Measurements from ENCODE around the gene DIS3L2.

Gene DIS3L2

GRCh38 chr2:232120911-232121310, 159.4 kb downstream of the DIS3L2 start:
- no peak overlapping the region for H3K27ac ChIP-seq
- DNase-seq: no peak
- no peak overlapping the region for H3K4me3 ChIP-seq (ENCODE audit: low read depth, low read length)
- H3K36me3 ChIP-seq: no peaks in the 10 kb centered on the region
- H3K9me3 ChIP-seq (ENCODE audit: severe bottlenecking): no peaks in the 10 kb centered on the region
- no peak for TF ChIP-seq CTCF (IDR thresholded peaks at IDR 0.05; ENCODE audit: low read depth, low read length)
- H3K27me3 ChIP-seq (ENCODE audit: insufficient read depth, low read depth, severe bottlenecking): no peaks in the 10 kb centered on the region

- Histone ChIP-seq H3K4me3 (ENCODE audit: low read depth, low read length) (no peak overlapping the region), H3K27me3 (ENCODE audit: insufficient read depth, low read depth, severe bottlenecking) (no peaks in the 10 kb centered on the region), H3K27ac (no peak overlapping the region), H3K9me3 (ENCODE audit: severe bottlenecking) (no peaks in the 10 kb centered on the region), H3K36me3 (no peaks in the 10 kb centered on the region)
- no peak for TF ChIP-seq CTCF (IDR thresholded peaks at IDR 0.05; ENCODE audit: low read depth, low read length)
- DNase-seq: no peak
Measured at GRCh38 chr2:232124309-232124708, 162.8 kb downstream of the DIS3L2 start.

GRCh38 chr2:232126301-232127099, 165.0 kb downstream of the DIS3L2 start:
- H3K9me3 ChIP-seq (ENCODE audit: severe bottlenecking): no peaks in the 10 kb centered on the region
- no peak overlapping the region for H3K4me3 ChIP-seq (ENCODE audit: low read depth, low read length)
- no peaks in the 10 kb centered on the region; the same call in 1 of the 2 replicates for H3K36me3 ChIP-seq
- TF ChIP-seq CTCF (IDR thresholded peaks at IDR 0.05; ENCODE audit: low read depth, low read length): no peak
- H3K27ac ChIP-seq: no peak overlapping the region
- no peak for DNase-seq
- no peaks in the 10 kb centered on the region for H3K27me3 ChIP-seq (ENCODE audit: insufficient read depth, low read depth, severe bottlenecking)

GRCh38 chr2:232129483-232129882, 168.0 kb downstream of the DIS3L2 start:
- H3K4me3 ChIP-seq (ENCODE audit: low read depth, low read length): no peak overlapping the region
- peaks cover 11% of the 10 kb centered on the region; the same call in 1 of the 2 replicates for H3K36me3 ChIP-seq
- no peak overlapping the region for H3K27ac ChIP-seq
- no peak for DNase-seq
- H3K27me3 ChIP-seq (ENCODE audit: insufficient read depth, low read depth, severe bottlenecking): no peaks in the 10 kb centered on the region
- no peak for TF ChIP-seq CTCF (IDR thresholded peaks at IDR 0.05; ENCODE audit: low read depth, low read length)
- no peaks in the 10 kb centered on the region for H3K9me3 ChIP-seq (ENCODE audit: severe bottlenecking)

- TF ChIP-seq CTCF (IDR thresholded peaks at IDR 0.05; ENCODE audit: low read depth, low read length): no peak
- Histone ChIP-seq H3K4me3 (ENCODE audit: low read depth, low read length) (no peak overlapping the region), H3K27me3 (ENCODE audit: insufficient read depth, low read depth, severe bottlenecking) (no peaks in the 10 kb centered on the region), H3K27ac (no peak overlapping the region), H3K9me3 (ENCODE audit: severe bottlenecking) (no peaks in the 10 kb centered on the region), H3K36me3 (peaks cover 11% of the 10 kb centered on the region; the same call in 1 of the 2 replicates)
- DNase-seq: no peak
Measured at GRCh38 chr2:232132181-232132580, 170.7 kb downstream of the DIS3L2 start.

- Histone ChIP-seq H3K27me3 (ENCODE audit: insufficient read depth, low read depth, severe bottlenecking) (no peaks in the 10 kb centered on the region), H3K36me3 (peaks cover 11% of the 10 kb centered on the region; the same call in 1 of the 2 replicates), H3K4me3 (ENCODE audit: low read depth, low read length) (no peak overlapping the region), H3K27ac (no peak overlapping the region), H3K9me3 (ENCODE audit: severe bottlenecking) (no peaks in the 10 kb centered on the region)
- no peak for DNase-seq
- no peak for TF ChIP-seq CTCF (IDR thresholded peaks at IDR 0.05; ENCODE audit: low read depth, low read length)
Measured at GRCh38 chr2:232133078-232133477, 171.6 kb downstream of the DIS3L2 start.

All from WERI-Rb-1 (cell line).